ENCODE results near the gene ZBED3. TPM values are rescaled to one million over a fixed set of nuclear protein-coding genes. Genes with fewer than 3 reads are reported as not detected.
A peak's percentile ranks its signal among the peaks of the same experiment; 100 is the strongest.

Gene ZBED3
- total RNA-seq, 1 donor from 2014 or later, result 21.0 TPM

DNA sequence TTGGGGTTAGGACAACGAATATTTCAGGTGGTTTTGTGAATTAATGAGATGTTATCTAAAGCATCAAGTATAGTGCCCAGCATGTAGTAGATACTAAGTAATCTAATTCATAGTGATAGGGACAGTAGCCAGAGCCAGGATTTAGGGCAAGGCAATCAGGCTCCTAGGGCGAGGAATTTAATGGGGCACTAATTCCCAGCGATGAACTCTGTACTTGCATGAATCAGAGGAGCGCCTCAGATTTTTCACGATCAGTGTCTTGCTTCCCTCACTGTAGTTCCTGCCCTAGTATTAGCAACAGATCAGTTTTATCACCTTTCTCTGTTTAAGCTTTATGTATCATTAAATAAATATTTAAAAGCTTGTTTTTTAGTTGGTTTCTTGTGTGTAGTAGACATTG is 53.7 kb downstream of the ZBED3 start:
- no peak overlapping the region for H3K27ac Mint-ChIP-seq (ENCODE audit: unreplicated experiment)

DNA sequence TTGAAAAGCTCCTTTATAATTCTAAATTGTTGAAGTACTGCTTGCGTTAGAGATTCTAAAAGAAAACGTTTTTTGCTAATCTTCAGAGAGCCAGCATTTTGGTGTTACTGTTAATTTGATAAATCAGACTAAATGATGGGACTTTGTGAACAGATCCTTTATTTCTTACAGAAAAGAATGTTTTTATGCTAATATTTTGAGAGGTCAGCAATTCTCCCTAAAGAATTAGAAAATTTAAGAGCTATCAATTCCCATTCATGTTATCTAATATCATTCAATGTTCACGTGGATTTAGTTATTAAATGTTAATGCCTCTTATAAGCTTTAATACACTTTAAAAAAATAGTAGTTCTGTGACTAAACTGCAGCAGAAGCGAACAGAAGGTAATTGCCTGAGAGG is 54.5 kb downstream of the ZBED3 start:
- Mint-ChIP-seq H3K27ac (ENCODE audit: unreplicated experiment) (no peak overlapping the region), H3K4me1 (ENCODE audit: unreplicated experiment) (peaks cover 20% of the 10 kb centered on the region), H3K27me3 (ENCODE audit: unreplicated experiment) (no peaks in the 10 kb centered on the region), H3K9me3 (ENCODE audit: unreplicated experiment) (no peaks in the 10 kb centered on the region), H3K36me3 (ENCODE audit: unreplicated experiment) (peaks cover 17% of the 10 kb centered on the region), H3K4me3 (ENCODE audit: unreplicated experiment) (peak overlapping the region; percentile 6)
- no peak for DNase-seq (ENCODE audit: extremely low spot score, unreplicated experiment)
- TF ChIP-seq, protein P1, sequence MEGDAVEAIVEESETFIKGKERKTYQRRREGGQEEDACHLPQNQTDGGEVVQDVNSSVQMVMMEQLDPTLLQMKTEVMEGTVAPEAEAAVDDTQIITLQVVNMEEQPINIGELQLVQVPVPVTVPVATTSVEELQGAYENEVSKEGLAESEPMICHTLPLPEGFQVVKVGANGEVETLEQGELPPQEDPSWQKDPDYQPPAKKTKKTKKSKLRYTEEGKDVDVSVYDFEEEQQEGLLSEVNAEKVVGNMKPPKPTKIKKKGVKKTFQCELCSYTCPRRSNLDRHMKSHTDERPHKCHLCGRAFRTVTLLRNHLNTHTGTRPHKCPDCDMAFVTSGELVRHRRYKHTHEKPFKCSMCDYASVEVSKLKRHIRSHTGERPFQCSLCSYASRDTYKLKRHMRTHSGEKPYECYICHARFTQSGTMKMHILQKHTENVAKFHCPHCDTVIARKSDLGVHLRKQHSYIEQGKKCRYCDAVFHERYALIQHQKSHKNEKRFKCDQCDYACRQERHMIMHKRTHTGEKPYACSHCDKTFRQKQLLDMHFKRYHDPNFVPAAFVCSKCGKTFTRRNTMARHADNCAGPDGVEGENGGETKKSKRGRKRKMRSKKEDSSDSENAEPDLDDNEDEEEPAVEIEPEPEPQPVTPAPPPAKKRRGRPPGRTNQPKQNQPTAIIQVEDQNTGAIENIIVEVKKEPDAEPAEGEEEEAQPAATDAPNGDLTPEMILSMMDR (IDR thresholded peaks at IDR 0.05), result no peak

More for the DNA sequence above, 53.7 kb downstream of the ZBED3 start:
- DNase-seq (ENCODE audit: extremely low spot score, unreplicated experiment), result no peak
- peaks cover 20% of the 10 kb centered on the region for H3K4me1 Mint-ChIP-seq (ENCODE audit: unreplicated experiment)
- H3K36me3 Mint-ChIP-seq (ENCODE audit: unreplicated experiment), result peaks cover 17% of the 10 kb centered on the region
- no peaks in the 10 kb centered on the region for H3K27me3 Mint-ChIP-seq (ENCODE audit: unreplicated experiment)
- TF ChIP-seq, protein P1 (IDR thresholded peaks at IDR 0.05), result no peak
- no peaks in the 10 kb centered on the region for H3K9me3 Mint-ChIP-seq (ENCODE audit: unreplicated experiment)
- H3K4me3 Mint-ChIP-seq (ENCODE audit: unreplicated experiment), result no peak overlapping the region

DNA sequence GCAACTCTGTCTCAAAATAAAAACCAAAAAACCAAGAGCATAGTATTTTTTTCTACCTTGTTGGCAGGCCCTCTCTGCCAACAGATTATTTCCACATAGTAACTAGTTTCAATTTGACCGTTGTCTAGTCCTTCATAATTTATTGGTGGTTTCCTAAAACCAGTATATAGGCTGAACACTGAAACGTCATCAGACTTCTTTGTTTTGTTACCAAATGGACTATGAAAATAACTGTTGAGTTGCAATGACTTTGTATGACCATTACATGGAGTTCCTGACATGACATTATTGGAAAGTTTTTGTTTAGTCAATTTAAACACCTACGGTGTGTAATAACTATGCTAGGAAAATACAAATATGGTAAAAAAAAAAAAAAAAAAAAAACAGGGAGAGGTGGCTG is 55.2 kb downstream of the ZBED3 start:
- no peaks in the 10 kb centered on the region for H3K27me3 Mint-ChIP-seq (ENCODE audit: unreplicated experiment)
- TF ChIP-seq, protein P1 (IDR thresholded peaks at IDR 0.05), result no peak
- H3K36me3 Mint-ChIP-seq (ENCODE audit: unreplicated experiment), result peaks cover 17% of the 10 kb centered on the region
- DNase-seq (ENCODE audit: extremely low spot score, unreplicated experiment), result no peak
- peak overlapping the region; percentile 94 for H3K4me3 Mint-ChIP-seq (ENCODE audit: unreplicated experiment)
- peaks cover 20% of the 10 kb centered on the region for H3K4me1 Mint-ChIP-seq (ENCODE audit: unreplicated experiment)
- H3K27ac Mint-ChIP-seq (ENCODE audit: unreplicated experiment), result no peak overlapping the region
- no peaks in the 10 kb centered on the region for H3K9me3 Mint-ChIP-seq (ENCODE audit: unreplicated experiment)

DNA sequence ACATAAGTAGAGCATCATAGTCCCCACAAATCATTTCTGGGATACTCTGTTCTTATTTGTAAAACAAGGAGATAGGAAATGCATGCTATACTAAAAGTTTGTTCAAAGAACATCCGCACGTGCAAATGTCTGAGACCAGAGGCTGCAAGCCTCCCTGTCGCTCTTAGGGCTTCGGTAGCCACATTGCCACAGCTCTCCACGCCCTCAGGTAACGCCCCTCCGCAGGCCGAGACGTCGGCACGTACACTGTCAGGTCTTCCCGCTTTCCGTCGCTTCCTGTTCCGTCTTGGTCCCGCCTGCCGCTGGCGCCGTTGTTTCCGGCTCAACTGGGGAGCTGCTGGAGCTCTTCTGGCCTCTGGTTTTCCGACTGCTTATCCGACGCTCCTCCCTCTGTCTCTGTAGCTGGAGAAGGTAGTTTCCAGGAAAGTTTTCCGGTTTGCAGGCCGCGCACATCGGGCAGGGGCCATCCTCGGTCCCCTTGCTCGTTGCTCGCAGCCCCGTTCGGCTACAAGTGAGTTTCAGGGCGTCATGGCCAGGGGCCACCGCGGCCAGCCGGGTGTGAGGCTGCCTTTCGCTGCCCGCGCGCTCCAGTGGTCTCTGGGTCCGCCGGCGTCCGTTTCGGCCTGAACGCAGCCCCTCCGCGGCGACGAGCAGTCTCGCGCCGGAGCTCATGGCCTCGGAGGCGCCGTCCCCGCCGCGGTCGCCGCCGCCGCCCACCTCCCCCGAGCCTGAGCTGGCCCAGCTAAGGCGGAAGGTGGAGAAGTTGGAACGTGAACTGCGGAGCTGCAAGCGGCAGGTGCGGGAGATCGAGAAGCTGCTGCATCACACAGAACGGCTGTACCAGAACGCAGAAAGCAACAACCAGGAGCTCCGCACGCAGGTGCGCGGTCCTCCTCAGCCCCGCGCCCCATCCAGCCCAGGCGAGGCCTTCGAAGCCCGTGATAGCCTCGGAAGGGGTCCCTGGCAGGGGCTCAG is 56.7 kb downstream of the ZBED3 start, which contains the start of gene AGGF1:
Gene AGGF1, plus strand, starts transcription at position 308 of the 975 bp plus-strand sequence. Its CDS starts 363 bp downstream, at position 671.
- TF ChIP-seq, protein P1 (IDR thresholded peaks at IDR 0.05), result no peak
- H3K27me3 Mint-ChIP-seq (ENCODE audit: unreplicated experiment), result peaks cover 6% of the 10 kb centered on the region
- peak within 1 kb of the TSS; percentile 94 for H3K4me3 Mint-ChIP-seq (ENCODE audit: unreplicated experiment)
- peak; percentile 93 for DNase-seq (ENCODE audit: extremely low spot score, unreplicated experiment)
- peaks cover 10% of the 10 kb centered on the region for H3K36me3 Mint-ChIP-seq (ENCODE audit: unreplicated experiment)
- peak within 1 kb of the TSS; percentile 94 for H3K27ac Mint-ChIP-seq (ENCODE audit: unreplicated experiment)
- H3K4me1 Mint-ChIP-seq (ENCODE audit: unreplicated experiment), result peaks cover 20% of the 10 kb centered on the region
- H3K9me3 Mint-ChIP-seq (ENCODE audit: unreplicated experiment), result no peaks in the 10 kb centered on the region

DNA sequence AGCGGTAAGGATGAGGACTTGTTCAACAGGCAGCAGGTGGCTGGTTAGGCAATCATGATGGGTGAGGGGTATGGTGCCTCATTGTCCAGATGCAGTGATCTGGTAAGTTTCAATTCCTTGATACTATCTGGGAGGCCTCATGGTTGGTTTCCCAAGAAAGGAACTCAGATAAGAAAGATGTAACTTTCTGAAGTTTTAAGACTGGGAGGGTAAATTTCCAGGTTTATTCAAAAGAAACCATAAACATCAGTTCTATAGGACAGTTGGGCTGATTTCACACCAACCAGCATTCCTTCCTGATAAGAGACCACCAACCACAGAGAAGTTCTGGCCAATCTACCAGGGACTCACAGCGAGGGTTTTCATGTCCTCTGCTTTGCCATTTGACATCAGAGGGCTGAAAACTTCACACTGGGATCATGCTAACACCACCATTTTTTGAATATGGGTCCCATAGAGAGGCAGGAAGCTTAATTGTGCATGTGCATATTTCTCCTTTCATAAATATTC is 57.7 kb downstream of the ZBED3 start:
- peaks cover 20% of the 10 kb centered on the region for H3K4me1 Mint-ChIP-seq (ENCODE audit: unreplicated experiment)
- H3K27me3 Mint-ChIP-seq (ENCODE audit: unreplicated experiment), result peaks cover 6% of the 10 kb centered on the region
- peak overlapping the region; percentile 94 for H3K4me3 Mint-ChIP-seq (ENCODE audit: unreplicated experiment)
- no peak for DNase-seq (ENCODE audit: extremely low spot score, unreplicated experiment)
- no peaks in the 10 kb centered on the region for H3K9me3 Mint-ChIP-seq (ENCODE audit: unreplicated experiment)
- H3K27ac Mint-ChIP-seq (ENCODE audit: unreplicated experiment), result no peak overlapping the region
- TF ChIP-seq, protein P1 (IDR thresholded peaks at IDR 0.05), result no peak
- H3K36me3 Mint-ChIP-seq (ENCODE audit: unreplicated experiment), result peaks cover 6% of the 10 kb centered on the region

Measured in osteocyte (in vitro differentiated cells).